MCF 10A (cell line): ENCODE data around the gene MOB2. TPM values are rescaled to one million over a fixed set of nuclear protein-coding genes. Genes with fewer than 3 reads are reported as not detected.
"Not testable (repeated sequence)": the region's sequence is repeated elsewhere in the genome, so short reads cannot be mapped to it uniquely, and the experiment has no call there.

ENCODE experiments used
- BruUV-seq: library from RNA; stranded (reverse); fragments of 400-500 nt; replicated peaks from 2 replicates; lab custom pipeline; 2021; lab: Mats Ljungman, UMichigan
- CTCF ChIA-PET: fragments of 300-600 bp; sonication (Branson Sonifier 250); formaldehyde crosslinking; extraction: SDS; loops from one replicate; lab custom pipeline; 2021; ENCODE audit warnings: antibody characterized with exemption, inconsistent platforms; lab: Yijun Ruan, JAX
- POLR2A ChIA-PET: fragments of 300-600, 350-650 bp; sonication (Branson Sonifier 250); formaldehyde crosslinking; extraction: SDS; loops from one replicate; lab custom pipeline; 2020; ENCODE audit warnings: antibody characterized with exemption, inconsistent platforms; lab: Yijun Ruan, JAX
- DNase-seq: peaks from one replicate; pipeline ENCODE4 v3.0.0-alpha.2; 2018; ENCODE audit not compliant: unreplicated experiment
- H3K27ac Mint-ChIP-seq: one replicate; pipeline ENCODE4 v1.8.0; 2022; ENCODE audit warnings: mild to moderate bottlenecking, low read depth, mixed read lengths; ENCODE audit not compliant: unreplicated experiment
- H3K27me3 Mint-ChIP-seq: one replicate; pipeline ENCODE4 v1.8.0; 2022; ENCODE audit warnings: mixed read lengths; ENCODE audit not compliant: insufficient read depth, unreplicated experiment
- H3K36me3 Mint-ChIP-seq: one replicate; pipeline ENCODE4 v1.8.0; 2022; ENCODE audit warnings: mild to moderate bottlenecking, moderate library complexity, mixed read lengths; ENCODE audit not compliant: insufficient read depth, unreplicated experiment
- H3K4me1 Mint-ChIP-seq: one replicate; pipeline ENCODE4 v1.8.0; 2022; ENCODE audit warnings: mixed read lengths; ENCODE audit not compliant: insufficient read depth, unreplicated experiment
- H3K4me3 Mint-ChIP-seq: one replicate; pipeline ENCODE4 v1.8.0; 2022; ENCODE audit warnings: mild to moderate bottlenecking, moderate library complexity, mixed read lengths; ENCODE audit not compliant: unreplicated experiment
- H3K9me3 Mint-ChIP-seq: one replicate; pipeline ENCODE4 v1.8.0; 2022; ENCODE audit warnings: mixed read lengths; ENCODE audit not compliant: unreplicated experiment
- CTCF ChIP-seq: fragments of 200-600 bp; IDR thresholded peaks from one replicate; pipeline ENCODE4 v1.8.0; 2022; ENCODE audit warnings: antibody characterized with exemption, mild to moderate bottlenecking; ENCODE audit not compliant: unreplicated experiment
- intact Hi-C: fragments of 100-400 bp; cut with micrococcal nuclease; formaldehyde crosslinking; loops from 2 replicates; pipeline ENCODE4 v1.14.1; 2022
- total RNA-seq: library from RNA; stranded (reverse); gene quantifications from 2 replicates; pipeline ENCODE4 v1.2.3, GENCODE V29; 2022

The MOB2 gene
- total RNA-seq, 1 experiment from 2014 or later: 20.2 TPM

GRCh38 chr11:1513326-1514296 is 27.0 kb upstream of the MOB2 start:
- Mint-ChIP-seq H3K27me3 (no peaks in the 10 kb centered on the region), H3K27ac (no peak overlapping the region), H3K4me1 (peaks cover 27% of the 10 kb centered on the region), H3K9me3 (no peaks in the 10 kb centered on the region), H3K36me3 (no peaks in the 10 kb centered on the region), H3K4me3 (no peak overlapping the region)
- POLR2A ChIA-PET: interaction anchor here (0.6 kb wide), 1 partner anchor 253 kb away, joined by 3 read pairs; no protein-coding TSS in a partner anchor
- no peak for DNase-seq
- BruUV-seq: no TSS peak
- CTCF ChIA-PET: interaction anchor here (0.6 to 3.1 kb wide), 4 partner anchors 11 to 199 kb away, joined by 3 to 21 read pairs (median 12); no protein-coding TSS in a partner anchor
- no peak for TF ChIP-seq CTCF
- intact Hi-C loops: loop anchor here (2.0 kb wide), 1 partner anchor 249 kb away; no protein-coding TSS in a partner anchor

GRCh38 chr11:1512531-1513258 is 26.1 kb upstream of the MOB2 start:
- H3K27ac Mint-ChIP-seq, H3K9me3 Mint-ChIP-seq, H3K4me3 Mint-ChIP-seq, intact Hi-C loops, DNase-seq, POLR2A ChIA-PET, H3K36me3 Mint-ChIP-seq, BruUV-seq, CTCF ChIA-PET, H3K27me3 Mint-ChIP-seq: not testable (repeated sequence)
- peaks cover 24% of the 10 kb centered on the region for H3K4me1 Mint-ChIP-seq

GRCh38 chr11:1511937-1512496 is 25.4 kb upstream of the MOB2 start:
- no peak for TF ChIP-seq CTCF
- H3K27me3 Mint-ChIP-seq: no peaks in the 10 kb centered on the region
- no peak overlapping the region for H3K4me3 Mint-ChIP-seq
- ChIA-PET POLR2A (interaction anchor here (0.7 kb wide), 1 partner anchor 56 kb away, joined by 3 read pairs; no protein-coding TSS in a partner anchor), CTCF (interaction anchor here (0.5 to 0.6 kb wide), 2 partner anchors 65 to 307 kb away, joined by 3 to 5 read pairs; no protein-coding TSS in a partner anchor)
- H3K9me3 Mint-ChIP-seq: no peaks in the 10 kb centered on the region
- intact Hi-C loops: no loop called here
- peaks cover 18% of the 10 kb centered on the region for H3K4me1 Mint-ChIP-seq
- no peak overlapping the region for H3K27ac Mint-ChIP-seq
- no peaks in the 10 kb centered on the region for H3K36me3 Mint-ChIP-seq
- DNase-seq: no peak
- BruUV-seq: no TSS peak

- no peaks in the 10 kb centered on the region for H3K27me3 Mint-ChIP-seq
- intact Hi-C loops: no loop called here
- H3K4me1 Mint-ChIP-seq: peaks cover 9% of the 10 kb centered on the region
- ChIA-PET CTCF (no interaction called here), POLR2A (no interaction called here)
- H3K4me3 Mint-ChIP-seq: no peak overlapping the region
- no peaks in the 10 kb centered on the region for H3K9me3 Mint-ChIP-seq
- DNase-seq: no peak
- no peaks in the 10 kb centered on the region for H3K36me3 Mint-ChIP-seq
- TF ChIP-seq CTCF: no peak
- no TSS peak for BruUV-seq
- no peak overlapping the region for H3K27ac Mint-ChIP-seq
Observed at GRCh38 chr11:1510928-1511327, 24.3 kb upstream of the MOB2 start.

GRCh38 chr11:1510351-1510750 is 23.8 kb upstream of the MOB2 start:
- DNase-seq, H3K36me3 Mint-ChIP-seq, intact Hi-C loops, H3K27ac Mint-ChIP-seq, H3K4me3 Mint-ChIP-seq, BruUV-seq, H3K9me3 Mint-ChIP-seq, POLR2A ChIA-PET, H3K27me3 Mint-ChIP-seq, H3K4me1 Mint-ChIP-seq, CTCF ChIA-PET: not testable (repeated sequence)
